Astrocyte of the cerebellum (primary cell): ENCODE data around the gene IER3IP1.
"Not testable (repeated sequence)": the region's sequence is repeated elsewhere in the genome, so short reads cannot be mapped to it uniquely, and the experiment has no call there.

Experiments
- DNase-seq: peaks from one replicate; pipeline ENCODE4 v3.0.0-alpha.2; 2011; ENCODE audit warnings: low read depth
- H3K4me3 ChIP-seq: 2 replicates; pipeline ENCODE4 v1.5.1; 2011; ENCODE audit warnings: mild to moderate bottlenecking, low read depth, low read length, moderate library complexity
- in situ Hi-C: cut with HindIII; loops from 2 replicates; pipeline ENCODE4 v1.10.0; 2017; ENCODE audit warnings: low sequenced_read_pairs
- TF ChIP-seq, protein P1 (sequence below): IDR thresholded peaks from 2 replicates; pipeline ENCODE4 v1.5.1; 2012; ENCODE audit warnings: low read length, low read depth, moderate library complexity, mild to moderate bottlenecking; ENCODE audit errors: missing control alignments

IER3IP1 gene

DNA sequence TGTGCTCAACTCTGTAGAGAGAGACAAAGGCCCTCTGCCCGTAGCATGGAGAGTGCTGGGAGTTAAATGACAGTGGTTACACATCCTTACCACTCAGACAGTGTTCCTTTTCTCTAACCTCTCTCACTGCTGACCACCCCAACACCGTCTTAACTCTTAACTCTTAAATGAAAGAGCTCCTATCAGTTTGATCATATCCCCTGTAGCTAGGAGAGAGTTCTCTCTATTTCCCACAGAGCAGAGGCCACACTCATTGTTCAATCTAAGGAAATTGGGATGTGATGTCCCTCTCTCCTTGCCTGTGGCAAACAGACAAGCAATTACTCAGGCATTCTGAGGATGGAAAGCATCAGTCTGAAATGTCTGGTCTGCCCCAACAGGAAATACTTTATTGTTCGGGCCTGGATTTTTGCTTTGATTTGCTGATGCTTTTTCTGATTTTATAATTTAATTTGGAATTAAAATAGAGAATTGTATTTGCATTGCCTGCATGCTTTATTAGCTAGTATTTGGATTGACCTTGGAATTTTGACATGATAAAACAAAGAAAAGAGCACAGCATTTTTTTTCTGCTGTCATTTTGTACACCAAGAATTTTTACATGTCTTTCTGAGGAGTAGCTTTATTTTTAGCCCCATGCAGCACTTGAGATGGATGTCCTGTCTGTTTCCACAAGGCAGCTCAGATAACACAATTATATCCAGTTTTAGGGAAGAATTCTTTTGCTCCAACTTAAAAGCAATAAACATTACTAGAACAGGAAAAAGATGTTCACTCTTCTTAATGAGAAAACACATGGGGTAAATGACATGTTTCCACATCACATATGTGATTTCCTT, 27.7 kb upstream of the IER3IP1 start:
- H3K4me3 ChIP-seq: no peak overlapping the region
- in situ Hi-C loops: no loop called here
- DNase-seq: no peak
- TF ChIP-seq, protein P1, sequence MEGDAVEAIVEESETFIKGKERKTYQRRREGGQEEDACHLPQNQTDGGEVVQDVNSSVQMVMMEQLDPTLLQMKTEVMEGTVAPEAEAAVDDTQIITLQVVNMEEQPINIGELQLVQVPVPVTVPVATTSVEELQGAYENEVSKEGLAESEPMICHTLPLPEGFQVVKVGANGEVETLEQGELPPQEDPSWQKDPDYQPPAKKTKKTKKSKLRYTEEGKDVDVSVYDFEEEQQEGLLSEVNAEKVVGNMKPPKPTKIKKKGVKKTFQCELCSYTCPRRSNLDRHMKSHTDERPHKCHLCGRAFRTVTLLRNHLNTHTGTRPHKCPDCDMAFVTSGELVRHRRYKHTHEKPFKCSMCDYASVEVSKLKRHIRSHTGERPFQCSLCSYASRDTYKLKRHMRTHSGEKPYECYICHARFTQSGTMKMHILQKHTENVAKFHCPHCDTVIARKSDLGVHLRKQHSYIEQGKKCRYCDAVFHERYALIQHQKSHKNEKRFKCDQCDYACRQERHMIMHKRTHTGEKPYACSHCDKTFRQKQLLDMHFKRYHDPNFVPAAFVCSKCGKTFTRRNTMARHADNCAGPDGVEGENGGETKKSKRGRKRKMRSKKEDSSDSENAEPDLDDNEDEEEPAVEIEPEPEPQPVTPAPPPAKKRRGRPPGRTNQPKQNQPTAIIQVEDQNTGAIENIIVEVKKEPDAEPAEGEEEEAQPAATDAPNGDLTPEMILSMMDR: no peak

DNA sequence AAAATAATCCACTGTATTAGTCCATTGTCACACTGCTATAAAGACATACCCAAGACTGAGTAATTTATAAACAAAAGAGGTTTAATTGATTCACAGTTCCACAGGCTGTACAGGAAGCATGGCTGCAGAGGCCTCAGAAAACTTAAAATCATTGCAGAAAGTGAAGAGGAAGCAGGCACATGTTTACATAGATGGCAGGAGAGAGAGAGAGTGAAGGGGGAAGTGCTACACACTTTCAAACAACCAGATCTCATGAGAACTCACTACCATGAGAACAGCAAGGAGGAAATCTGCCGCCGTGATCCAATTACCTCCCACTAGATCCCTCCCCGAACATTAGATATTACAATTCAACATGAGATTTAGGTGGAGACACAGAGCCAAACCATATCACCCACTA, 19.8 kb upstream of the IER3IP1 start:
- in situ Hi-C loops, H3K4me3 ChIP-seq, DNase-seq: not testable (repeated sequence)

DNA sequence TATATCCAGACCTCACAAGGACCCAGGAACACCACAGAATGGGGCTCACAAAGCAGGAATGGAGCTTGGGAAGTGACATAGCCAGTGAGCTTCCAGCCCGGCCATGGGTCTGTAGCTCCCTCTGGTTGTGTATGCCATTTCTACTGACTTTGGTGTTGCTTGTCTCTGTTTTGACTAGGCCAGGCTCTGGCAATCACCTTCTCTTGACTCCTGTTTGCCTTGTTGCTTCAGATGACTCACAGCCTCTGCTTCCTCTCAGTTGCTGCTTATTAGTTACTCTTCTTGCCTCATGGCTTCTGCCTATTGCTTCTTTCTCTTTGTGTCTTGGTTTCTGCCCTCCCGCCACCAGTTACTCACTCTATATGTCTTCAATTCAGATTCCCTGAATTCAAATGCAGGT, 15.8 kb upstream of the IER3IP1 start:
- DNase-seq: no peak
- in situ Hi-C loops: no loop called here
- TF ChIP-seq, protein P1: no peak
- H3K4me3 ChIP-seq: no peak overlapping the region

DNA sequence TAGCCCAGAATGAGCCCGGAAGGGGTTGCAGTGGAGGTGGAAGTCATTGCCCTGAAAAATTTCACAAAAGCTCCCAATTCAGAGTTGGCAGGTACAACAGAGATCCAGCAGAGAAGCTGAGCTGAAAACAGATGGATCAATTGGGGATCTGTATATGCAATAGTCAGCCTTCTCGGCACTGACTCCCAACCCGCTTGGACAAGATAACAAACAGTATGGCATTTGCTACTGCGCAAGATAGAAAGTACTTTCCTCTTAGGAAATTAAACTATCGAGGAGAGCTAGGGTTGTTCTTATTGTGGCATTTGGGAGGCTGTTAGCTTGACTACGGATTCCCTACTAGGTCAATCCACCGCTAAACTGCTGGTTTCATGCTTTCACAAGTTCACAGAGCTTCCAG, 11.6 kb upstream of the IER3IP1 start:
- no peak for DNase-seq
- TF ChIP-seq, protein P1: no peak
- H3K4me3 ChIP-seq: no peak overlapping the region
- in situ Hi-C loops: no loop called here

DNA sequence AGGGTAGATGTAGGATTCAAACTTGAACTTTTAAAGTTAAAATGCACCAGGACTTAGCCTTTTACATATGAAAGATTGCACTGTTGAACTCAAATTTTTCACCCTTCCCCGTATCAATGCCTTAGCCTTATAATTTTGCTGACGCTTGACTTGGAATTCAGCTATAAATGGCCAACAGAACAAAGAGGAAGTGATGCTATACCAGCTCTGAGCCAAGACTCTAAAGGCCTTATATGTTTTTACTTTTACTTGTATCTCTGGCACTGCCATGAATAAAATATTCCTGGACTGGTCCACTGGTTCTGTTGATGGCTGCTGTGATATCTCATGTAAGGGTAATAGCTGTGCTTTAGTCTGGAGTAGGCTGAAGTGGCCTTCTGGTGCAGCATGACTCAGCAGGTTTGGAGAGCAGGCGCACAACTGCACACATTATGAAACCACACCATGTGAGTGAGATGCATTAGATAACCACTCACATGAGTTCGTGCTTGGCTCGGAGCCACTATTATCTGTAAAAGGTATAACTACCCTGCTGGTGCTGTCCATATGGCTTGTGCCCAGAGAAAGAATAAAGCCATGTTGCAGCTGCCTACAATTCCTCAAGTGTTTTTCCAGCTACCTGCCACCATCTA, 8.4 kb upstream of the IER3IP1 start:
- TF ChIP-seq, protein P1: no peak
- in situ Hi-C loops: no loop called here
- DNase-seq: no peak
- no peak overlapping the region for H3K4me3 ChIP-seq

DNA sequence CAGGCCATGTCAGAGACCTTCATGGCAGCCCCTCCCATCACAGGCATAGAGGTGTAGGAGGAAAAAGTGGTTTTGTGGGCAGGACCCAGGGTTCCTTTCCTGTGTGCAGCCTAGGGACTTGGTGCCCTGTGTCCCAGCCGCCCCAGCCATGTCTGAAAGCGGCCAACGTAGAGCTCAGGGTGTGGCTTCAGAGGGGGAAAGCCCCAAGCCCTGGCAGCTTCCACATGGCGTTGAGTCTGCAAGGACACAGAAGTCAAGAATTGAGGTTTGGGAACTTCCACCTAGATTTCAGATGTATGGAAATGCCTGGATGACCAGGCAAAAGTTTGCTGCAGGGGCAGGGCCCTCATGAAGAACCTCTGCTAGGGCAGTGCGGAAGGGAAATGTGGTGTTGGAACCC, 6.0 kb upstream of the IER3IP1 start:
- DNase-seq, H3K4me3 ChIP-seq, in situ Hi-C loops: not testable (repeated sequence)

DNA sequence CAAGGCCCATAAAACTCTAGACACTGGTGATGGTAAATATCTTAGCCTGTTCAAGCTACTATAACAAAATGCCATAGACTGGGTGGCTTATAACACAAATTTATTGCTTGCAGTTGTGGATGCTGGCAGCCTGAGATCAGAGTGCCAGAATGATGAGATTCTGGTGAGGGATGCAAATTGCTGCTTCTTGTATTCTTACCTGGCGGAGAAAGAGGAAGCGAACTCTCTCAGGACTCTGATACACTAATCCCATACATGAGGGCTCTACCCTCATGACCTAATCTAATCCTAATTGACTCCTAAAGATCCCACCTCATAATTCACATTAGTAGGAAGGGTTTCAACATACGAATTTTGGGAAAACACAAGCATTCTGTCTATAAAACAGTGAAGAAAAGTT, 4.6 kb upstream of the IER3IP1 start:
- no peak for DNase-seq
- TF ChIP-seq, protein P1: no peak
- in situ Hi-C loops: no loop called here
- H3K4me3 ChIP-seq: no peak overlapping the region
